ENCODE measurements around the gene CEACAM19. TPM values are rescaled to one million over a fixed set of nuclear protein-coding genes. Genes with fewer than 3 reads are reported as not detected.
"Not testable (repeated sequence)": the region's sequence is repeated elsewhere in the genome, so short reads cannot be mapped to it uniquely, and the experiment has no call there.

CEACAM19 gene
- total and polyA plus RNA-seq, 10 donors: 1.0 to 6.8 (median 3.7) TPM

DNA sequence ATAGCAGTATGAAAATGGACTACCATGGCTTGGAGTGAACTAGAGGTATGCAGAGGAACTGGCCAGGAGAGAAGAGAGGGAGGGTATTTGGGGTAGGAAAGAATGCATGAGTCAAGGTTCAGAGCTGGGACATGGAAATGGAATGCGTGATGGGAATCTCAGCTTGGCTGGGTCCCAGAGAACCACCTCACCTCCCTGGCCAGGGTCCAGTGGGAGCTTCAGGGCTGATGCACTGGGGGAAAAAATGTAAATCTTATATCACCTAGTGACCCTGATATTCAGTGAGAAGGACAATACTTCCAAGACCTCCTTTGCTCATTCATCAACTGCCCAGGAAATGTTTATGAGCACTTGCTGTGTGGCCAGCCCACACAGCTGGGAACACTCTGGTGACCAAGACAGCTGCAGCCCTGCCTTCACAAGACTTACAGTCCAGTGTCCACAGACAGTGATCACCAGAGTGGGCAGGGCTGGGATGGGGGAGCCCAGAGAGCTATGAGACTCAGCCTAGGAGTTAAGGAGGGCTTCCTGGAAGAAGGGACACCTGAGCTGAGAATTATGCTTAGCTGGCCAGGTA is 45.1 kb upstream of the CEACAM19 start:
- intact Hi-C loops (cut with DNase I; ENCODE audit: low total_unique reads): no loop called here
- H3K9me3 ChIP-seq: no peaks in the 10 kb centered on the region
- H3K27ac ChIP-seq: no peak overlapping the region
- no peaks in the 10 kb centered on the region for H3K36me3 ChIP-seq
- H3K27me3 ChIP-seq (replicated peaks in 1 of 7): peaks cover 0 to 5% (median 0%) of the 10 kb centered on the region in 7 donors
- H3K4me3 ChIP-seq: no peak overlapping the region
- TF ChIP-seq, protein P1, sequence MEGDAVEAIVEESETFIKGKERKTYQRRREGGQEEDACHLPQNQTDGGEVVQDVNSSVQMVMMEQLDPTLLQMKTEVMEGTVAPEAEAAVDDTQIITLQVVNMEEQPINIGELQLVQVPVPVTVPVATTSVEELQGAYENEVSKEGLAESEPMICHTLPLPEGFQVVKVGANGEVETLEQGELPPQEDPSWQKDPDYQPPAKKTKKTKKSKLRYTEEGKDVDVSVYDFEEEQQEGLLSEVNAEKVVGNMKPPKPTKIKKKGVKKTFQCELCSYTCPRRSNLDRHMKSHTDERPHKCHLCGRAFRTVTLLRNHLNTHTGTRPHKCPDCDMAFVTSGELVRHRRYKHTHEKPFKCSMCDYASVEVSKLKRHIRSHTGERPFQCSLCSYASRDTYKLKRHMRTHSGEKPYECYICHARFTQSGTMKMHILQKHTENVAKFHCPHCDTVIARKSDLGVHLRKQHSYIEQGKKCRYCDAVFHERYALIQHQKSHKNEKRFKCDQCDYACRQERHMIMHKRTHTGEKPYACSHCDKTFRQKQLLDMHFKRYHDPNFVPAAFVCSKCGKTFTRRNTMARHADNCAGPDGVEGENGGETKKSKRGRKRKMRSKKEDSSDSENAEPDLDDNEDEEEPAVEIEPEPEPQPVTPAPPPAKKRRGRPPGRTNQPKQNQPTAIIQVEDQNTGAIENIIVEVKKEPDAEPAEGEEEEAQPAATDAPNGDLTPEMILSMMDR (IDR thresholded peaks at IDR 0.05 in 8 of 11, conservative IDR thresholded peaks at IDR 0.05 in 3 of 11): no peak
- no peak for TF ChIP-seq POLR2AphosphoS5 (IDR thresholded peaks at IDR 0.05)
- TF ChIP-seq POLR2A (IDR thresholded peaks at IDR 0.05): no peak
- WGBS, 5 donors: 46 to 88% (median 75%) methylated on average over 1 of the region's 1 CpG
- DNase-seq: no peak
- peaks cover 0 to 17% (median 4%) of the 10 kb centered on the region in 6 donors for H3K4me1 ChIP-seq

DNA sequence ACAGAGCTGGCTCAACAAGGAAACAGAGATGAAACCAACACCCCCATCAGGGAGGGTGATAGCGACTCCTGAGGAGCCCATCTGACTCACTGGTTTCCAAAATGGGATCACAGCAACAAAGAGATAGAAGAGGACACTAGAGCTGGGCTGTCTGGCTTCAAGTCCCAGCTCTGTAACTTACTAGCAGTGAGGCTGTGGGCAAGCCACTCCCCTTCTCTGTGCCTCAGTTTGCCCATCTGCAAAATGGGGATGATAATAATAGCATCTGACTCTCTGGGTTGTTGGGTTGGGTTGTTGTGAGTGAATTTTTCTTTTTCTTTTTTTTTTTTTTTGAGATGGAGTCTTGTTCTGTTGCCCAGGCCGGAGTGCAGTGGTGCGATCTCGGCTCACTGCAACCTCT is 43.7 kb upstream of the CEACAM19 start:
- TF ChIP-seq POLR2A (IDR thresholded peaks at IDR 0.05) (no peak), POLR2AphosphoS5 (IDR thresholded peaks at IDR 0.05) (no peak)
- TF ChIP-seq, protein P1 (IDR thresholded peaks at IDR 0.05 in 8 of 11, conservative IDR thresholded peaks at IDR 0.05 in 3 of 11): no peak
- 86 to 100% (median 92%) methylated on average over 1 to 4 of the region's 4 CpGs for WGBS, 5 donors

DNA sequence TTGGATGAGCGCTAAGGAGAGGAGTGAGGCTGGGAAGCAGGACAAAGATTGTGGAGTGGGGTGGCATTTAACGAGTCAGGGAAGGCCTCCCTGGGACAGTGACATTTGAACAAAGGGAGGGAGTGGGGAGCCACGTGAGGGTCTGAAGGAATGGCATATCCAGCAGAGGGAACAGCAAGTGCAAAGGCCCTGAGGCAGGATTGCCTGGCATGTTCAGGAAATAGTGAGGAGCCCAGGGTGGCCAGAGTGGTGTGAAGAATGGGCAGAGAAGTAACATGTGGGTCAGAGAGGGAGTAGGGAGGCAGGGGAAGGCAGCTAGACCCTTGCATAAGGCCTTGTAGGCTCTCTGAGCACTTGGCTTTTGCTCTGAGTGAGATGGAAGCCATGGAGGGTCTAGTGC is 42.5 kb upstream of the CEACAM19 start:
- Histone ChIP-seq H3K27me3 (replicated peaks in 1 of 7) (peaks cover 0 to 5% (median 0%) of the 10 kb centered on the region in 7 donors), H3K27ac (no peak overlapping the region), H3K9me3 (no peaks in the 10 kb centered on the region), H3K36me3 (no peaks in the 10 kb centered on the region), H3K4me3 (no peak overlapping the region), H3K4me1 (peaks cover 0 to 7% (median 0%) of the 10 kb centered on the region in 6 donors)
- WGBS, 5 donors: 75 to 90% (median 87%) methylated on average over 3 of the region's 3 CpGs
- TF ChIP-seq, protein P1 (IDR thresholded peaks at IDR 0.05 in 8 of 11, conservative IDR thresholded peaks at IDR 0.05 in 3 of 11): no peak
- TF ChIP-seq POLR2A (IDR thresholded peaks at IDR 0.05) (no peak), POLR2AphosphoS5 (IDR thresholded peaks at IDR 0.05) (no peak)
- intact Hi-C loops (cut with DNase I; ENCODE audit: low total_unique reads): no loop called here
- no peak for DNase-seq

More for the DNA sequence above, 43.7 kb upstream of the CEACAM19 start:
- DNase-seq: no peak
- peaks cover 0 to 16% (median 4%) of the 10 kb centered on the region in 6 donors for H3K4me1 ChIP-seq
- no peaks in the 10 kb centered on the region for H3K9me3 ChIP-seq
- H3K4me3 ChIP-seq: no peak overlapping the region
- intact Hi-C loops (cut with DNase I; ENCODE audit: low total_unique reads): no loop called here
- peaks cover 0 to 5% (median 0%) of the 10 kb centered on the region in 7 donors for H3K27me3 ChIP-seq (replicated peaks in 1 of 7)
- H3K27ac ChIP-seq: no peak overlapping the region
- H3K36me3 ChIP-seq: no peaks in the 10 kb centered on the region

DNA sequence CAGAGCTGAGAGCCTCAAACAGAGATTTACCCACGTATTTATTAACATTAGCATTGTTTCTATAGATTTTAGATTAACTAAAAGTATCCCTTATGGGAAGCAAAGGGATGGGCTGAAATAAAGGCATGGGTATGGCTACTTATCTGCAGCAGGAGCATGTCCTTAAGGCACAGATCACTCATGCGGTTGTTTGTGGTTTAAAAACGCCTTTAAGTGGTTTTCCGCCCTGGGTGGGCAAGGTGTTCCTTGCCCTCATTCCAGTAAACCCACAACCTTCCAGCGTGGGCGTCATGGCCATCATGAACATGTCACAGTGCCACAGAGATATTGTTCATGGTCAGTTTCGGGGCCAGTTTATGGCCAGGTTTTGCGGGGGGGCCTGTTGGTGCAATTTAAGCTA is 39.7 kb upstream of the CEACAM19 start:
- H3K27ac ChIP-seq; H3K9me3 ChIP-seq; DNase-seq; H3K4me3 ChIP-seq; H3K36me3 ChIP-seq; H3K27me3 ChIP-seq (replicated peaks in 1 of 7); intact Hi-C loops (cut with DNase I; ENCODE audit: low total_unique reads): not testable (repeated sequence)
- peaks cover 0 to 31% (median 5%) of the 10 kb centered on the region in 6 donors for H3K4me1 ChIP-seq
- 65 to 78% (median 72%) methylated on average over 8 of the region's 8 CpGs for WGBS, 5 donors

DNA sequence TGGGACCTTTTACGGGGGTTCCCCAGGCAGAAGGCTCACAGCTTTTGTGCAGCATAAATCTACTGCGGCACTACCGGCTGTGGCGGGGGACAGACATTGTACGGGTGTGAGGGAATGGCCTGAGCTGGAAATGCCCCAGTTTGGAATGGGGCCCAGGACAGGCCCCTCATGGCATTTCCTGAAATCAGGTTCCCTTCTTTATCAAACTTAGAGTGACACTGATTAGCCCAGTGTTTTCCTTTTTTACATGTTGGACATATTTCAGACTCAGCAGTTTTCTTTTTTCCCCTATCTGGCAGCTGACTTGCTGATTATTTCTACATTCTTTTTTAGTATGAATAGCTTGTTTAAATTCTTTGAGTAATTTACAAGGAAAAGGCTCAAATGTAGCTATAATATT is 37.2 kb upstream of the CEACAM19 start:
- WGBS, 5 donors: 36 to 53% (median 49%) methylated on average over 5 of the region's 5 CpGs
- H3K4me3 ChIP-seq; intact Hi-C loops (cut with DNase I; ENCODE audit: low total_unique reads); DNase-seq; H3K36me3 ChIP-seq; H3K9me3 ChIP-seq; H3K27me3 ChIP-seq (replicated peaks in 1 of 7): not testable (repeated sequence)
- Histone ChIP-seq H3K27ac (peak overlapping the region in 4 of 8 donors; percentile 28 to 55 (median 36)), H3K4me1 (peaks cover 0 to 35% (median 6%) of the 10 kb centered on the region in 6 donors)

Measured in spleen (tissue), 11 donors.